Loucy (cell line): Measurements from ENCODE around the gene PIK3CG.
"Not testable (repeated sequence)": the region's sequence is repeated elsewhere in the genome, so short reads cannot be mapped to it uniquely, and the experiment has no call there.

ENCODE experiments used
- H2AFZ ChIP-seq: fragments of 200-600 bp; sonication (generic); 2 replicates; pipeline ENCODE4 v1.6.0; 2016; ENCODE audit warnings: antibody characterized with exemption, mild to moderate bottlenecking, low read length, moderate library complexity
- H3F3A ChIP-seq: fragments of 200-600 bp; 2 replicates; pipeline ENCODE4 v1.6.0; 2016; ENCODE audit warnings: antibody characterized with exemption, low read depth, mild to moderate bottlenecking
- H3K27me3 ChIP-seq: fragments of 200-600 bp; sonication (generic); 2 replicates; pipeline ENCODE4 v1.6.1; 2014; ENCODE audit warnings: low read length, mild to moderate bottlenecking; ENCODE audit not compliant: insufficient read depth, poor library complexity, severe bottlenecking
- H3K36me3 ChIP-seq: fragments of 200-600 bp; sonication (generic); 2 replicates; pipeline ENCODE4 v1.6.1; 2016; ENCODE audit warnings: low read length; ENCODE audit not compliant: insufficient read depth
- H3K4me1 ChIP-seq: fragments of 200-600 bp; sonication (generic); 2 replicates; pipeline ENCODE4 v1.5.1; 2014; ENCODE audit warnings: low read length, mild to moderate bottlenecking; ENCODE audit not compliant: insufficient read depth, poor library complexity, severe bottlenecking
- H3K4me2 ChIP-seq: fragments of 200-600 bp; sonication (generic); 2 replicates; pipeline ENCODE4 v1.6.0; 2014; ENCODE audit warnings: antibody characterized with exemption, low read length, low read depth, mild to moderate bottlenecking; ENCODE audit not compliant: poor library complexity, severe bottlenecking
- H3K4me3 ChIP-seq: fragments of 200-600 bp; sonication (generic); 2 replicates; pipeline ENCODE4 v1.5.1; 2014; ENCODE audit warnings: low read length, mild to moderate bottlenecking, mixed read lengths; ENCODE audit not compliant: poor library complexity, severe bottlenecking
- H3K79me2 ChIP-seq: fragments of 200-600 bp; sonication (generic); 2 replicates; pipeline ENCODE4 v1.6.1; 2014; ENCODE audit warnings: low read length; ENCODE audit not compliant: insufficient read depth
- H3K9ac ChIP-seq: fragments of 200-600 bp; sonication (generic); 2 replicates; pipeline ENCODE4 v1.6.0; 2014; ENCODE audit warnings: mild to moderate bottlenecking, low read depth, low read length, moderate library complexity; ENCODE audit not compliant: poor library complexity, severe bottlenecking
- H3K9me2 ChIP-seq: fragments of 200-600 bp; sonication (generic); replicated peaks from 2 replicates; pipeline ENCODE4 v1.6.1; 2016; ENCODE audit warnings: low read depth, low read length, mixed read lengths
- H3K9me3 ChIP-seq: fragments of 200-600 bp; sonication (generic); 2 replicates; pipeline ENCODE4 v1.6.1; 2014; ENCODE audit warnings: mild to moderate bottlenecking, antibody characterized with exemption, low read length, low read depth; ENCODE audit not compliant: insufficient read depth
- H4K20me1 ChIP-seq: fragments of 200-600 bp; sonication (generic); 2 replicates; pipeline ENCODE4 v1.6.0; 2014; ENCODE audit warnings: antibody characterized with exemption, low read length, mild to moderate bottlenecking; ENCODE audit not compliant: insufficient read depth, poor library complexity, severe bottlenecking
- CTCF ChIP-seq: fragments of 200-600 bp; sonication (generic); conservative IDR thresholded peaks from 2 replicates; pipeline ENCODE4 v1.5.1; 2014; ENCODE audit warnings: mild to moderate bottlenecking, antibody characterized with exemption, low read length
- EZH2phosphoT487 ChIP-seq: fragments of 200-600 bp; IDR thresholded peaks from 2 replicates; pipeline ENCODE4 v1.6.1; 2018; ENCODE audit warnings: antibody characterized with exemption, mild to moderate bottlenecking, moderate library complexity, borderline replicate concordance

PIK3CG gene

DNA sequence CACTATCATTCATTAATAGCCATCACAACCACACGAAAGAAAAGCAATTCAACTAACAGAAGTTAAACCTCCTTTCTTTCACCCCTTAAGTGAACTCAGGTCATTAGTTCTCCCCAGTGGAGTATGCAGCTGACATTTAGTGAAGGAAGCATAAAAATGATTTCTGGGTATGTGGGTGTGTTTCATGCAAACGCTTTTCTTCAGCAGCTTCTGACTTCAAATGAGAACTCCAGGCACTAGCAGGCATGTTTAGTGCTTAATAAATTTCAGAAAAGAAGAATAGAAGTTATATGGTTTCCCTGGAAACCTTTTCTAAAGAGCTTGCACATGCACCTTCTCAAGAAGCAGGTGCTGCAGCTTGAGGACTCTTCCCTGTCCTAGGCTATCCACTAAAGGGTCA lies 62.5 kb downstream of the PIK3CG start:
- no peaks in the 10 kb centered on the region for H3K9me2 ChIP-seq
- no peak overlapping the region for H2AFZ ChIP-seq
- H3K27me3 ChIP-seq = no peaks in the 10 kb centered on the region
- no peaks in the 10 kb centered on the region for H3K36me3 ChIP-seq
- no peak overlapping the region for H3K9ac ChIP-seq
- H3K4me3 ChIP-seq = no peak overlapping the region
- no peak for TF ChIP-seq EZH2phosphoT487
- no peaks in the 10 kb centered on the region for H3F3A ChIP-seq
- H3K9me3 ChIP-seq = no peaks in the 10 kb centered on the region
- no peak overlapping the region for H3K4me2 ChIP-seq
- no peaks in the 10 kb centered on the region for H3K79me2 ChIP-seq
- no peaks in the 10 kb centered on the region for H3K4me1 ChIP-seq
- no peaks in the 10 kb centered on the region for H4K20me1 ChIP-seq

- H3K9me2 ChIP-seq, H3K79me2 ChIP-seq, H4K20me1 ChIP-seq, H3K9ac ChIP-seq, H3K4me1 ChIP-seq, H3K27me3 ChIP-seq, H3K36me3 ChIP-seq, H3K9me3 ChIP-seq, H3K4me2 ChIP-seq, H3F3A ChIP-seq, H3K4me3 ChIP-seq, H2AFZ ChIP-seq: not testable (repeated sequence)
Measured at GRCh38 chr7:106929616-106930015, 64.5 kb downstream of the PIK3CG start.

DNA sequence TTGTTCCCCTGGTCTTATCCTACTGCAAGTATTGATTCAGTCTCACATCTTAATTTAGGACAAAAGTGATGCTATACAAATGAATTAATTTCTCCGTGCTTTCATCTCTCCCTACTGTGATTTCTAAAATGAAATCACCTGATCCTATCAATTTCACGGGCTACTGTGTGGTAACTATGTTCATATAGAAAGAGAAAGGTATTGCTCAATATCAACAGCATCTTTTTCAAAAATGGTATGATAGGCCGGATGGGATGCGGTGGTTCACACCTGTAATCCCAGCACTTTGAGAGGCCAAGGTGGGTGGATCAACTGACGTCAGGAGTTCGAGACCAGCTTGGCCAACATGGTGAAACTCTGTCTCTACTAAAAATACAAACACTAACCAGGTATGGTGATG lies 71.2 kb downstream of the PIK3CG start:
- H3F3A ChIP-seq = no peaks in the 10 kb centered on the region
- no peaks in the 10 kb centered on the region for H3K9me2 ChIP-seq
- no peaks in the 10 kb centered on the region for H3K9me3 ChIP-seq
- H3K27me3 ChIP-seq = no peaks in the 10 kb centered on the region
- H3K79me2 ChIP-seq = no peaks in the 10 kb centered on the region
- H3K36me3 ChIP-seq = no peaks in the 10 kb centered on the region
- H3K4me1 ChIP-seq = no peaks in the 10 kb centered on the region
- H3K4me3 ChIP-seq = no peak overlapping the region
- H3K9ac ChIP-seq = no peak overlapping the region
- no peak overlapping the region for H3K4me2 ChIP-seq
- H2AFZ ChIP-seq = no peak overlapping the region
- no peaks in the 10 kb centered on the region for H4K20me1 ChIP-seq
- TF ChIP-seq EZH2phosphoT487 (no peak), CTCF (no peak)

DNA sequence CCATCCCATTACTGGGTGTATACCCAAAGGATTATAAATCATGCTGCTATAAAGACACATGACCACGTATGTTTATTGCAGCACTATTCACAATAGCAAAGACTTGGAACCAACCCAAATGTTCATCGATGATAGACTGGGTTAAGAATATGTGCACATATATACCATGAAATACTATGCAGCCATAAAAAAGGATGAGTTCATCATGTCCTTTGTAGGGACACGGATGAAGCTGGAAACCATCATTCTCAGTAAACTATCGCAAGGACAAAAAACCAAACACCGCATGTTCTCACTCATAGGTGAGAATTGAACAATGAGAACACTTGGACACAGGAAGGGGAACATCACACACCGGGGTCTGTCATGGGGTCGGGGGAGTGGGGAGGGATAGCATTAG lies 73.0 kb downstream of the PIK3CG start:
- not testable (repeated sequence) for H3K9me3 ChIP-seq, H3K27me3 ChIP-seq, H3F3A ChIP-seq, H3K9ac ChIP-seq, H3K36me3 ChIP-seq, H3K79me2 ChIP-seq, H3K9me2 ChIP-seq, H4K20me1 ChIP-seq, H2AFZ ChIP-seq, H3K4me1 ChIP-seq, H3K4me3 ChIP-seq, H3K4me2 ChIP-seq

DNA sequence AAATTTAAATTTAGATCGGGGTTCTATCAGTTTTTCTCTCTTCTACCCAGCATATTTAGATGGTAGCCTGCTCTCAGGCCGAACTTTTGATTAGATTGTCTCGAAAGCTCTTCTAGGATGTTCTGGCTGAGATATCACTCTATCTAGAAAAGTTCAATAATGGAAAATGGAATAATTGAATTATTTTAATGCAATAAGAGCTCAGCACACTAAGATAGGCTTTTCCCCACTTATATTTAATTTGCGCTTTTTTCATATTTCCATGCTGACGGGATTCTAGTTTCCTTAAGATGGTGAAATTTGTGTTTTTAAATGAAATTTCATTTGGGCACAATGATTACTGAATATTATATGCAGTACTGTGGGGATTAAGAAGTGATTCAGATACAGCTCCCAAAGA lies 73.7 kb downstream of the PIK3CG start:
- no peaks in the 10 kb centered on the region for H4K20me1 ChIP-seq
- no peak overlapping the region for H3K9ac ChIP-seq
- TF ChIP-seq EZH2phosphoT487 (no peak), CTCF (no peak)
- no peaks in the 10 kb centered on the region for H3K9me3 ChIP-seq
- H2AFZ ChIP-seq = no peak overlapping the region
- no peak overlapping the region for H3K4me3 ChIP-seq
- no peaks in the 10 kb centered on the region for H3K9me2 ChIP-seq
- no peaks in the 10 kb centered on the region for H3K27me3 ChIP-seq
- H3K4me1 ChIP-seq = no peaks in the 10 kb centered on the region
- H3K4me2 ChIP-seq = no peak overlapping the region
- no peaks in the 10 kb centered on the region for H3K79me2 ChIP-seq
- no peaks in the 10 kb centered on the region for H3F3A ChIP-seq
- no peaks in the 10 kb centered on the region for H3K36me3 ChIP-seq
